Calu3 (cell line): ENCODE data around the gene PXDN. TPM values are rescaled to one million over a fixed set of nuclear protein-coding genes. Genes with fewer than 3 reads are reported as not detected.
"Not testable (repeated sequence)": the region's sequence is repeated elsewhere in the genome, so short reads cannot be mapped to it uniquely, and the experiment has no call there.

ENCODE experiments used
- BruUV-seq: library from RNA; stranded (reverse); fragments of 400-500 nt; replicated peaks from 2 replicates; lab custom pipeline; 2021; lab: Mats Ljungman, UMichigan
- CTCF ChIA-PET: fragments of 300-600 bp; sonication (Branson Sonifier 250); formaldehyde crosslinking; loops from one replicate; lab custom pipeline; 2022; ENCODE audit warnings: antibody characterized with exemption; lab: Charles Lee
- DNase-seq: peaks from one replicate; pipeline ENCODE4 v3.0.0; 2022
- H3K27ac Mint-ChIP-seq: one replicate; pipeline ENCODE4 v1.8.0; 2022; ENCODE audit warnings: mixed read lengths; ENCODE audit not compliant: unreplicated experiment
- H3K27me3 Mint-ChIP-seq: one replicate; pipeline ENCODE4 v1.8.0; 2022; ENCODE audit warnings: mixed read lengths; ENCODE audit not compliant: unreplicated experiment
- H3K36me3 Mint-ChIP-seq: one replicate; pipeline ENCODE4 v1.8.0; 2022; ENCODE audit warnings: mild to moderate bottlenecking, moderate library complexity, mixed read lengths; ENCODE audit not compliant: insufficient read depth, unreplicated experiment
- H3K4me1 Mint-ChIP-seq: one replicate; pipeline ENCODE4 v1.8.0; 2022; ENCODE audit warnings: mild to moderate bottlenecking, low read depth, mixed read lengths; ENCODE audit not compliant: unreplicated experiment
- H3K4me3 Mint-ChIP-seq: one replicate; pipeline ENCODE4 v1.8.0; 2022; ENCODE audit warnings: mild to moderate bottlenecking, low read depth, moderate library complexity, mixed read lengths; ENCODE audit not compliant: unreplicated experiment
- H3K9me3 Mint-ChIP-seq: one replicate; pipeline ENCODE4 v1.8.0; 2022; ENCODE audit warnings: low read depth, mixed read lengths; ENCODE audit not compliant: unreplicated experiment
- intact Hi-C: fragments of 100-400 bp; cut with micrococcal nuclease; formaldehyde crosslinking; loops from one replicate; pipeline ENCODE4 v1.10.0; 2022; ENCODE audit not compliant: unreplicated experiment
- total RNA-seq: library from RNA; stranded (reverse); gene quantifications from 2 replicates; pipeline ENCODE4 v1.2.3, GENCODE V29; 2022
- TF ChIP-seq, protein P1 (sequence below): fragments of 200-600 bp; IDR thresholded peaks from one replicate; pipeline ENCODE4 v1.8.0; 2022; ENCODE audit warnings: antibody characterized with exemption; ENCODE audit not compliant: unreplicated experiment

The PXDN gene
- total RNA-seq, 1 experiment from 2014 or later = not detected

- H3K4me1 Mint-ChIP-seq = no peaks in the 10 kb centered on the region
- no peak overlapping the region for H3K27ac Mint-ChIP-seq
- BruUV-seq = no TSS peak
- TF ChIP-seq, protein P1, sequence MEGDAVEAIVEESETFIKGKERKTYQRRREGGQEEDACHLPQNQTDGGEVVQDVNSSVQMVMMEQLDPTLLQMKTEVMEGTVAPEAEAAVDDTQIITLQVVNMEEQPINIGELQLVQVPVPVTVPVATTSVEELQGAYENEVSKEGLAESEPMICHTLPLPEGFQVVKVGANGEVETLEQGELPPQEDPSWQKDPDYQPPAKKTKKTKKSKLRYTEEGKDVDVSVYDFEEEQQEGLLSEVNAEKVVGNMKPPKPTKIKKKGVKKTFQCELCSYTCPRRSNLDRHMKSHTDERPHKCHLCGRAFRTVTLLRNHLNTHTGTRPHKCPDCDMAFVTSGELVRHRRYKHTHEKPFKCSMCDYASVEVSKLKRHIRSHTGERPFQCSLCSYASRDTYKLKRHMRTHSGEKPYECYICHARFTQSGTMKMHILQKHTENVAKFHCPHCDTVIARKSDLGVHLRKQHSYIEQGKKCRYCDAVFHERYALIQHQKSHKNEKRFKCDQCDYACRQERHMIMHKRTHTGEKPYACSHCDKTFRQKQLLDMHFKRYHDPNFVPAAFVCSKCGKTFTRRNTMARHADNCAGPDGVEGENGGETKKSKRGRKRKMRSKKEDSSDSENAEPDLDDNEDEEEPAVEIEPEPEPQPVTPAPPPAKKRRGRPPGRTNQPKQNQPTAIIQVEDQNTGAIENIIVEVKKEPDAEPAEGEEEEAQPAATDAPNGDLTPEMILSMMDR = no peak
- no peak for DNase-seq
- no peaks in the 10 kb centered on the region for H3K27me3 Mint-ChIP-seq
- intact Hi-C loops = no loop called here
- H3K9me3 Mint-ChIP-seq = peaks cover 4% of the 10 kb centered on the region
- H3K36me3 Mint-ChIP-seq = peaks cover 4% of the 10 kb centered on the region
- no peak overlapping the region for H3K4me3 Mint-ChIP-seq
- CTCF ChIA-PET = no interaction called here
These were observed 34.3 kb downstream of the PXDN start for GRCh38 chr2:1709946-1710560.

DNA sequence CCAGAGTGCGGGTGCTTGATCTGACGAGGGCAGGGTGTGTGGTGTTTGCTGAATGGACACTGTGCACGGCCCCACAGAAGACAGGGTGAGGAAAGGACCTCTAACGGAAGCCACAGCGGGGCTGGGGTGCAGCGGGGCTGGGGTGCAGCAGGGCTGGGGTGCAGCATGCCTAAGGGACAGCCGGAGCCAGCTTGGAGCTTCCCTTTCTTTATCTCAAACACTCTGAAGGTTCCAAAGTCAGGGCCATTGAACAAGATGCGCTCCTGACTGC, 35.0 kb downstream of the PXDN start:
- H3K4me1 Mint-ChIP-seq = no peaks in the 10 kb centered on the region
- peaks cover 4% of the 10 kb centered on the region for H3K9me3 Mint-ChIP-seq
- TF ChIP-seq, protein P1 = no peak
- no peaks in the 10 kb centered on the region for H3K27me3 Mint-ChIP-seq
- CTCF ChIA-PET = no interaction called here
- intact Hi-C loops = no loop called here
- no peak overlapping the region for H3K27ac Mint-ChIP-seq
- H3K4me3 Mint-ChIP-seq = no peak overlapping the region
- H3K36me3 Mint-ChIP-seq = peaks cover 4% of the 10 kb centered on the region
- DNase-seq = no peak
- no TSS peak for BruUV-seq

- intact Hi-C loops = no loop called here
- H3K4me3 Mint-ChIP-seq = no peak overlapping the region
These were observed 35.6 kb downstream of the PXDN start for GRCh38 chr2:1708476-1709334.

GRCh38 chr2:1707771-1708418, 36.4 kb downstream of the PXDN start:
- intact Hi-C loops = no loop called here
- Mint-ChIP-seq H3K27ac (no peak overlapping the region), H3K4me3 (no peak overlapping the region)

More at GRCh38 chr2:1708476-1709334, 35.6 kb downstream of the PXDN start:
- H3K4me1 Mint-ChIP-seq = no peaks in the 10 kb centered on the region
- TF ChIP-seq, protein P1 = no peak
- CTCF ChIA-PET = no interaction called here
- H3K36me3 Mint-ChIP-seq = peaks cover 4% of the 10 kb centered on the region
- H3K27ac Mint-ChIP-seq = no peak overlapping the region
- DNase-seq = no peak
- no peaks in the 10 kb centered on the region for H3K27me3 Mint-ChIP-seq
- BruUV-seq = no TSS peak
- H3K9me3 Mint-ChIP-seq = peaks cover 4% of the 10 kb centered on the region

GRCh38 chr2:1706089-1706841, 38.0 kb downstream of the PXDN start:
- H3K9me3 Mint-ChIP-seq, H3K27me3 Mint-ChIP-seq, H3K4me3 Mint-ChIP-seq, H3K4me1 Mint-ChIP-seq, H3K36me3 Mint-ChIP-seq, DNase-seq, CTCF ChIA-PET, BruUV-seq, intact Hi-C loops, H3K27ac Mint-ChIP-seq: not testable (repeated sequence)

More at GRCh38 chr2:1707771-1708418, 36.4 kb downstream of the PXDN start:
- CTCF ChIA-PET = no interaction called here
- TF ChIP-seq, protein P1 = no peak
- H3K36me3 Mint-ChIP-seq = peaks cover 4% of the 10 kb centered on the region
- no peak for DNase-seq
- H3K4me1 Mint-ChIP-seq = no peaks in the 10 kb centered on the region
- BruUV-seq = no TSS peak
- peaks cover 4% of the 10 kb centered on the region for H3K9me3 Mint-ChIP-seq
- no peaks in the 10 kb centered on the region for H3K27me3 Mint-ChIP-seq
